ENCODE results near the gene OSBPL7. TPM values are rescaled to one million over a fixed set of nuclear protein-coding genes. Genes with fewer than 3 reads are reported as not detected.
A peak's percentile ranks its signal among the peaks of the same experiment; 100 is the strongest.

The OSBPL7 gene
- total RNA-seq, 6 experiments from 2014 or later: 0.62 to 2.2 (median 1.4) TPM

- intact Hi-C loops (cut with DNase I): loop anchor here (10.0 kb wide), 1 partner anchor 173 kb away; no protein-coding TSS in a partner anchor
- H3K27me3 ChIP-seq: peaks cover 0 to 4% of the 10 kb centered on the region in 2 donors
- TF ChIP-seq CTCF (IDR thresholded peaks at IDR 0.05): peak in 1 of 4 donors; percentile 1
- no peak for TF ChIP-seq POLR2A (IDR thresholded peaks at IDR 0.05)
- peak overlapping the region; percentile 86 to 94 (median 92) for H3K4me3 ChIP-seq
- 45% methylated on average over 16 of the region's 16 CpGs for WGBS (ENCODE audit: insufficient coverage, low coverage, low lambda C conversion rate, missing lambda C conversion rate)
- H3K4me1 ChIP-seq: peaks cover 0 to 31% (median 11%) of the 10 kb centered on the region in 4 donors
- DNase-seq (no peak), ATAC-seq (peak in 3 of 4 donors; percentile 8 to 28 (median 12))
- H3K9me3 ChIP-seq: no peaks in the 10 kb centered on the region
- peaks cover 0 to 7% (median 0%) of the 10 kb centered on the region in 4 donors for H3K36me3 ChIP-seq
- peak overlapping the region; percentile 52 to 92 (median 75) for H3K27ac ChIP-seq
Measured at GRCh38 chr17:47841488-47842291, 20.1 kb upstream of the OSBPL7 start.

GRCh38 chr17:47840742-47841487, 19.3 kb upstream of the OSBPL7 start, which contains the start of gene SCRN2:
Gene SCRN2 (minus strand): TSS chr17:47841273. CDS start chr17:47840843, 430 bp downstream.
- peak; percentile 91 to 94 (median 93) for DNase-seq
- H3K4me3 ChIP-seq: peak within 1 kb of the TSS; percentile 86 to 94 (median 92)
- TF ChIP-seq POLR2A (IDR thresholded peaks at IDR 0.05): no peak
- TF ChIP-seq CTCF (IDR thresholded peaks at IDR 0.05): peak; percentile 92 to 97 (median 94)
- H3K4me1 ChIP-seq: peaks cover 0 to 31% (median 11%) of the 10 kb centered on the region in 4 donors
- H3K27ac ChIP-seq: peak within 1 kb of the TSS; percentile 52 to 92 (median 75)
- WGBS (ENCODE audit: insufficient coverage, low coverage, low lambda C conversion rate, missing lambda C conversion rate): 0% methylated on average over 23 of the region's 55 CpGs
- no peaks in the 10 kb centered on the region for H3K27me3 ChIP-seq
- H3K36me3 ChIP-seq: peaks cover 0 to 9% (median 0%) of the 10 kb centered on the region in 4 donors
- peak; percentile 93 to 97 (median 95) for ATAC-seq
- intact Hi-C loops (cut with DNase I): loop anchor here (10.0 kb wide), 1 partner anchor 174 kb away; no protein-coding TSS in a partner anchor
- no peaks in the 10 kb centered on the region for H3K9me3 ChIP-seq

GRCh38 chr17:47840001-47840741, 18.6 kb upstream of the OSBPL7 start:
- 37% methylated on average over 7 of the region's 17 CpGs for WGBS (ENCODE audit: insufficient coverage, low coverage, low lambda C conversion rate, missing lambda C conversion rate)
- TF ChIP-seq CTCF (IDR thresholded peaks at IDR 0.05) (no peak), POLR2A (IDR thresholded peaks at IDR 0.05) (no peak)
- no peaks in the 10 kb centered on the region for H3K27me3 ChIP-seq
- peak overlapping the region; percentile 86 to 94 (median 92) for H3K4me3 ChIP-seq
- H3K36me3 ChIP-seq: peaks cover 0 to 9% (median 0%) of the 10 kb centered on the region in 4 donors
- DNase-seq: no peak
- H3K9me3 ChIP-seq: no peaks in the 10 kb centered on the region
- intact Hi-C loops (cut with DNase I): loop anchor here (10.0 kb wide), 1 partner anchor 175 kb away; no protein-coding TSS in a partner anchor
- ATAC-seq: no peak
- peaks cover 0 to 31% (median 11%) of the 10 kb centered on the region in 4 donors for H3K4me1 ChIP-seq
- peak overlapping the region; percentile 52 to 92 (median 75) for H3K27ac ChIP-seq

GRCh38 chr17:47839071-47839470, 17.5 kb upstream of the OSBPL7 start:
- H3K4me1 ChIP-seq: peaks cover 0 to 31% (median 11%) of the 10 kb centered on the region in 4 donors
- H3K27ac ChIP-seq: no peak overlapping the region
- peaks cover 0 to 9% (median 0%) of the 10 kb centered on the region in 4 donors for H3K36me3 ChIP-seq
- no peaks in the 10 kb centered on the region for H3K9me3 ChIP-seq
- TF ChIP-seq CTCF (IDR thresholded peaks at IDR 0.05) (no peak), POLR2A (IDR thresholded peaks at IDR 0.05) (no peak)
- no peak for DNase-seq
- no peak overlapping the region for H3K4me3 ChIP-seq
- H3K27me3 ChIP-seq: no peaks in the 10 kb centered on the region
- 85% methylated on average over 4 of the region's 5 CpGs for WGBS (ENCODE audit: insufficient coverage, low coverage, low lambda C conversion rate, missing lambda C conversion rate)
- ATAC-seq: no peak
- intact Hi-C loops (cut with DNase I): no loop called here
